ENCODE measurements around the gene PTPRG. TPM values are rescaled to one million over a fixed set of nuclear protein-coding genes. Genes with fewer than 3 reads are reported as not detected.

PTPRG gene
- total and polyA plus RNA-seq, 2 experiments from 2014 or later: 11.5 to 39.6 TPM

- H3K9me3 ChIP-seq (ENCODE audit: low read depth): no peaks in the 10 kb centered on the region
- H3K4me3 ChIP-seq: no peak overlapping the region
- H3K79me2 ChIP-seq (ENCODE audit: insufficient read depth): no peaks in the 10 kb centered on the region
- H3K4me1 ChIP-seq (ENCODE audit: insufficient read depth): peaks cover 8% of the 10 kb centered on the region
- H3K4me2 ChIP-seq (ENCODE audit: unreplicated experiment): no peak overlapping the region
- 37 to 40% methylated on average over 6 of the region's 6 CpGs for WGBS, 2 experiments (ENCODE audit: low coverage in 1 of 2, low lambda C conversion rate in 2 of 2, missing lambda C conversion rate in 2 of 2)
- no peaks in the 10 kb centered on the region for H3K36me3 ChIP-seq (ENCODE audit: low read depth)
- H3K9me2 ChIP-seq (ENCODE audit: insufficient read depth): no peaks in the 10 kb centered on the region
- no peaks in the 10 kb centered on the region for H3F3A ChIP-seq (ENCODE audit: insufficient read depth)
- no peaks in the 10 kb centered on the region for H3K27me3 ChIP-seq (replicated peaks; ENCODE audit: insufficient read depth)
- H3K27ac ChIP-seq: no peak overlapping the region
- no peak for TF ChIP-seq EZH2phosphoT487 (IDR thresholded peaks at IDR 0.05; ENCODE audit: insufficient read depth, low read depth)
- TF ChIP-seq EZH2 (IDR thresholded peaks at IDR 0.05; ENCODE audit: insufficient read depth, poor library complexity, severe bottlenecking): no peak
- peak; percentile 27 for DNase-seq
- no peak overlapping the region for H3K9ac ChIP-seq
- no peaks in the 10 kb centered on the region for H4K20me1 ChIP-seq (ENCODE audit: insufficient read depth)
- no peak overlapping the region for H2AFZ ChIP-seq
- in situ Hi-C loops (cut with MboI): no loop called here
Observed at GRCh38 chr3:62134061-62134496, 572.7 kb downstream of the PTPRG start.

- in situ Hi-C loops (cut with MboI): no loop called here
- H3K27ac ChIP-seq: no peak overlapping the region
- H3K4me3 ChIP-seq: no peak overlapping the region
- H3F3A ChIP-seq (ENCODE audit: insufficient read depth): no peaks in the 10 kb centered on the region
- no peak overlapping the region for H3K9ac ChIP-seq
- H4K20me1 ChIP-seq (ENCODE audit: insufficient read depth): no peaks in the 10 kb centered on the region
- no peaks in the 10 kb centered on the region for H3K79me2 ChIP-seq (ENCODE audit: insufficient read depth)
- H3K9me2 ChIP-seq (ENCODE audit: insufficient read depth): no peaks in the 10 kb centered on the region
- DNase-seq: no peak
- no peak overlapping the region for H2AFZ ChIP-seq
- TF ChIP-seq EZH2 (IDR thresholded peaks at IDR 0.05; ENCODE audit: insufficient read depth, poor library complexity, severe bottlenecking) (no peak), EZH2phosphoT487 (IDR thresholded peaks at IDR 0.05; ENCODE audit: insufficient read depth, low read depth) (no peak)
- no peaks in the 10 kb centered on the region for H3K36me3 ChIP-seq (ENCODE audit: low read depth)
- no peaks in the 10 kb centered on the region for H3K27me3 ChIP-seq (replicated peaks; ENCODE audit: insufficient read depth)
- 89 to 93% methylated on average over 7 of the region's 7 CpGs for WGBS, 2 experiments (ENCODE audit: low coverage in 1 of 2, low lambda C conversion rate in 2 of 2, missing lambda C conversion rate in 2 of 2)
- no peaks in the 10 kb centered on the region for H3K9me3 ChIP-seq (ENCODE audit: low read depth)
- H3K4me1 ChIP-seq (ENCODE audit: insufficient read depth): peaks cover 8% of the 10 kb centered on the region
- no peak overlapping the region for H3K4me2 ChIP-seq (ENCODE audit: unreplicated experiment)
Observed at GRCh38 chr3:62135741-62136140, 574.4 kb downstream of the PTPRG start.

- Histone ChIP-seq H3K4me2 (ENCODE audit: unreplicated experiment) (no peak overlapping the region), H3F3A (ENCODE audit: insufficient read depth) (no peaks in the 10 kb centered on the region), H3K9ac (no peak overlapping the region), H3K27ac (no peak overlapping the region), H3K36me3 (ENCODE audit: low read depth) (no peaks in the 10 kb centered on the region), H3K9me3 (ENCODE audit: low read depth) (no peaks in the 10 kb centered on the region), H2AFZ (no peak overlapping the region), H4K20me1 (ENCODE audit: insufficient read depth) (no peaks in the 10 kb centered on the region), H3K27me3 (replicated peaks; ENCODE audit: insufficient read depth) (no peaks in the 10 kb centered on the region), H3K9me2 (ENCODE audit: insufficient read depth) (no peaks in the 10 kb centered on the region), H3K4me3 (no peak overlapping the region), H3K79me2 (ENCODE audit: insufficient read depth) (no peaks in the 10 kb centered on the region), H3K4me1 (ENCODE audit: insufficient read depth) (no peaks in the 10 kb centered on the region)
- DNase-seq: peak; percentile 28
- TF ChIP-seq EZH2phosphoT487 (IDR thresholded peaks at IDR 0.05; ENCODE audit: insufficient read depth, low read depth) (no peak), EZH2 (IDR thresholded peaks at IDR 0.05; ENCODE audit: insufficient read depth, poor library complexity, severe bottlenecking) (no peak)
- in situ Hi-C loops (cut with MboI): no loop called here
- WGBS, 2 experiments (ENCODE audit: low coverage in 1 of 2, low lambda C conversion rate in 2 of 2, missing lambda C conversion rate in 2 of 2): 79 to 87% methylated on average over 6 of the region's 6 CpGs
Observed at GRCh38 chr3:62139957-62140356, 578.6 kb downstream of the PTPRG start.

- H2AFZ ChIP-seq: no peak overlapping the region
- no peaks in the 10 kb centered on the region for H3F3A ChIP-seq (ENCODE audit: insufficient read depth)
- no peaks in the 10 kb centered on the region for H4K20me1 ChIP-seq (ENCODE audit: insufficient read depth)
- no peak overlapping the region for H3K9ac ChIP-seq
- no peak overlapping the region for H3K27ac ChIP-seq
- H3K9me3 ChIP-seq (ENCODE audit: low read depth): no peaks in the 10 kb centered on the region
- H3K79me2 ChIP-seq (ENCODE audit: insufficient read depth): no peaks in the 10 kb centered on the region
- no peaks in the 10 kb centered on the region for H3K9me2 ChIP-seq (ENCODE audit: insufficient read depth)
- H3K4me3 ChIP-seq: no peak overlapping the region
- DNase-seq: no peak
- no peaks in the 10 kb centered on the region for H3K27me3 ChIP-seq (replicated peaks; ENCODE audit: insufficient read depth)
- in situ Hi-C loops (cut with MboI): no loop called here
- H3K4me2 ChIP-seq (ENCODE audit: unreplicated experiment): no peak overlapping the region
- H3K4me1 ChIP-seq (ENCODE audit: insufficient read depth): no peaks in the 10 kb centered on the region
- 92 to 93% methylated on average over 9 of the region's 9 CpGs for WGBS, 2 experiments (ENCODE audit: low coverage in 1 of 2, low lambda C conversion rate in 2 of 2, missing lambda C conversion rate in 2 of 2)
- no peaks in the 10 kb centered on the region for H3K36me3 ChIP-seq (ENCODE audit: low read depth)
- TF ChIP-seq EZH2 (IDR thresholded peaks at IDR 0.05; ENCODE audit: insufficient read depth, poor library complexity, severe bottlenecking): no peak
- TF ChIP-seq EZH2phosphoT487 (IDR thresholded peaks at IDR 0.05; ENCODE audit: insufficient read depth, low read depth): no peak
Observed at GRCh38 chr3:62142331-62143085, 581.1 kb downstream of the PTPRG start.

All from GM23248 (cell line).